Dermis microvascular lymphatic vessel endothelial cell (primary cell): ENCODE measurements around the gene CRHBP. TPM values are rescaled to one million over a fixed set of nuclear protein-coding genes. Genes with fewer than 3 reads are reported as not detected.
"Not testable (repeated sequence)": the region's sequence is repeated elsewhere in the genome, so short reads cannot be mapped to it uniquely, and the experiment has no call there.

Experiments
- DNase-seq, 2 donors: peaks; one replicate each; pipeline versions ENCODE4 v3.0.0 to v3.0.0-alpha.2; 2010; ENCODE audit warnings: low read depth in 2 of 2
- total RNA-seq: library from RNA; depleted of rRNA; stranded (reverse); fragments of >200 nt; gene quantifications from 2 replicates; pipeline ENCODE4 v1.2.1, GENCODE V29; 2014

CRHBP gene, protein sequence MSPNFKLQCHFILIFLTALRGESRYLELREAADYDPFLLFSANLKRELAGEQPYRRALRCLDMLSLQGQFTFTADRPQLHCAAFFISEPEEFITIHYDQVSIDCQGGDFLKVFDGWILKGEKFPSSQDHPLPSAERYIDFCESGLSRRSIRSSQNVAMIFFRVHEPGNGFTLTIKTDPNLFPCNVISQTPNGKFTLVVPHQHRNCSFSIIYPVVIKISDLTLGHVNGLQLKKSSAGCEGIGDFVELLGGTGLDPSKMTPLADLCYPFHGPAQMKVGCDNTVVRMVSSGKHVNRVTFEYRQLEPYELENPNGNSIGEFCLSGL
- total RNA-seq, result 0.25 TPM in 1 of 2 replicates, not detected in the other

DNA sequence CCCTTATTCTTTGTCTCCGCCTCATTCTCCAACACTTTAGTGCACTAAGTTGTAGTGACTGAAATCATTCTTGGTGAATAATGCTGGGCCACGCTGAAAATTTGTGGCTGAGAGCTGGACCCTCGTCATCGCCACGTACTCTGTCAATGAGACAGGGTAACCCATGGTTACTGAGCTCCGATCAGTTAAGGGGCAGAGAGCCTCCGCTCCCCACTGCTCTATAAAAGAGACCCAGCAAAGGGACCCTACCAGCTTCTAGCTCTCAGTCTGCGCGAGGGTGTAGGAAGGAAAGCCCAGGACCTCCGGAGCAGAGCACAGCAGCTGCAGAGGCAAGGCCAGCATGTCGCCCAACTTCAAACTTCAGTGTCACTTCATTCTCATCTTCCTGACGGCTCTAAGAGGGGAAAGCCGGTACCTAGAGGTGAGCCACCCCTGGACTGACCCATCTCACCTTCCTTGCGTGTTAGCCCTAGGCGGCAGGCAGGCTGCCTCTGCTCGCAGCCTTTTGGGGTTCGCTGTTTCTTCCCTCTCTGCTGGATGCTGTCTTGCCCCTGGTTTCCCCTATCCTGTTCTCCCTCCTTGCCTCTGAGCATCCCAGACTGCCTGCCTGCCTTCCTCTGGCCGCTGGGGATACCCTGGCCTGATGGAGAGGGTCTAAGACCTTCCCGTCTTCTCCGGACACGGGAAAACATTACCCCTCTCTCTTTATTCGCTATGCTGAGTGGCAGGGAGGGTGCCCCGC is at the start of gene CRHBP:
CRHBP (plus strand) TSS at position 251 of the 742 bp plus-strand sequence; CDS start at position 341, 90 bp downstream.
- DNase-seq, result no peak

- no peak for DNase-seq
Measured at GRCh38 chr5:76908166-76908565, 44.7 kb upstream of the CRHBP start.

- not testable (repeated sequence) for DNase-seq
Measured at GRCh38 chr5:76910344-76910933, 42.4 kb upstream of the CRHBP start.

GRCh38 chr5:76914671-76915070 is 38.2 kb upstream of the CRHBP start:
- DNase-seq, result not testable (repeated sequence)

DNA sequence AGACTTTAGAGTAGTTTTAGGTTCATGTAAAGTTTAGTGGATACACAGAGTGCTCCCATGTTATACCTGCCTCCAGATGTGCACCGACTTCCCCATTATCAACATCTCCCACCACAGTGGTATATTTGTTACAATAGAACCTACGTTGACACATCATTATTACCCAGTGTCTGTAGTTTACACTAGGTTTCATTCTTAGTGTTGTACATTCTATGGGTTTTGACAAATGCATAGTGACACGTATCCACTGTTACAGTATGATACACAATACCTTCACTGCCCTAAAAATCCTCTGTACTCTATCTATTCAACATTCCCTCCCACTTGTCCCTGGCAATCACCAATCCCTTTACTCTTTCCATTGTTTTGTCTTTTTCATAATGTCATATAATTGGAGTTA is 34.3 kb upstream of the CRHBP start:
- DNase-seq, result no peak

DNA sequence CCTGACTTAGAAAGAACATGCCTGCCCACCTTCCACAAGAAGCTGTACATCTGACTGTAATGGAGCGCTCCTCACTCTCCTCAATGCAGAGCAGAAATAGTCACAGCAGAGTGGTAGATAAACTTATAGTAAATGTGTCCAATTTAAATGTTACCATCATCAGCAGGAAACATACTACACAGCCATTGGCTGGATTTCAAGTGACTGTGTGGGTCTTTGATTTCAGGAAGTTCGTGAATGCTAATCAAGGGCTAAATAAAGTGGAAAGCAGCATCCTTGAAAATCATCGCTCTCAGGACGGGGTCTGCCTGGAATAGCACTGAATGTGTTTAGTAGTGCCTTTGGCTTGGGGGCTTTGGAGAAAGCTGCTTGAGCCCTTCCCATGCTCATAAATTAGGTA is 32.4 kb upstream of the CRHBP start:
- no peak for DNase-seq

- DNase-seq, result no peak
Measured at GRCh38 chr5:76926329-76927105, 26.3 kb upstream of the CRHBP start.

- DNase-seq, result no peak
Measured at GRCh38 chr5:76927961-76928360, 24.9 kb upstream of the CRHBP start.

DNA sequence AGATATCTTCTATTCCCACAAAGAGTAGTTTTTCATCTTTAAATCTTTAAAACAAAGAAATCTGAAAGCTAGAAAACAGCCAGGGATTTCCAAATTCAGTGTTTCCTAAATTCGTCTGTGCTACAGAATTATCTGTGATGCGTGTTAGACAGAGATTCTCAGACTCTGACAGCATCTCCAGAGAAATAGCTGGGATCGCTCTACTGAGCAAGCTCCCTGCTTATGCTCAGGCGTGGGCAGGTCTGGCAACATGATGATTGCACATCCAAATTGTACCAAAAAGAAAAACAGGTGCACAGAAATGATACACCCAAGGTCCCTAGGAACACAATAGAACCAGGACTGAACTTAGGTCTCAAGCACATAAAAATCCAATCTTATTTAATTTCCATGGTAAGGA is 22.8 kb upstream of the CRHBP start:
- DNase-seq, result no peak

DNA sequence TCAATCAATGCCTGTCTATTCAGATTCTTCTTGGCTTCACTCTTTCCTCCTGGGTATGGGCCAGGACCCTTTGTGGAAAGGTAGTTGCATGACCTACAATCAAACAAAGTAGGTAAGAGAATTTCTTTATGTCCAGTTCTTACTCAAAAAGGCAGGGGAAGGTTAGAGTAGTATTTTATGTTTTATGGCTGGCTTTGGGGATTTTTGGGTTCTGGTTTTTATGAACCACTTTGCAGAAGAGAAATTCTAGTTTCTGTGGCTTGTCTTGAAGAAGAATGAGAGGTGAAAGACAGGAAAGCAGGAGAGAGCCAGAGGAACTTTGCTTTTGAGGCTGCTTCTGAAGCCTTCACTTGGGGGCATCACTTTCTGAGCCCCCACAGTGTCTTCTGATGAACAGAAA is 14.7 kb upstream of the CRHBP start:
- no peak for DNase-seq

DNA sequence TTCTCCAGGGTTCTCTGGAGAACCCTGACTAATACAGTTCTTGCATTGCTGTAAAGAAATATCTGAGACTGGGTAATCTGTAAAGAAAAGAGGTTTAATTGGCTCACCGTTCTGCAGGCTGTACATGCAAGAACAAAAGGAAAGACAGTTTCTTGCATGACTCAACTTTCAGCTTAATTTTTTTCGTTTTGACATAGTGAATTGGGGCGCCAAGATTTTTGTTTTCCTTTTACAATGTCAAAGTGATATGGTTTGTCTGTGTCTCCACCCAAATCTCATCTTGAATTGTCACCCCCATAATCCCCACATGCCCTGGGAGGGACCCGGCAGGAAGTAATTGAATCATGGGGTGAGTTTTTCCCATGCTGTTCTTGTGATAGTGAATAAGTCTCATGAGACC is 11.8 kb upstream of the CRHBP start:
- no peak for DNase-seq

DNA sequence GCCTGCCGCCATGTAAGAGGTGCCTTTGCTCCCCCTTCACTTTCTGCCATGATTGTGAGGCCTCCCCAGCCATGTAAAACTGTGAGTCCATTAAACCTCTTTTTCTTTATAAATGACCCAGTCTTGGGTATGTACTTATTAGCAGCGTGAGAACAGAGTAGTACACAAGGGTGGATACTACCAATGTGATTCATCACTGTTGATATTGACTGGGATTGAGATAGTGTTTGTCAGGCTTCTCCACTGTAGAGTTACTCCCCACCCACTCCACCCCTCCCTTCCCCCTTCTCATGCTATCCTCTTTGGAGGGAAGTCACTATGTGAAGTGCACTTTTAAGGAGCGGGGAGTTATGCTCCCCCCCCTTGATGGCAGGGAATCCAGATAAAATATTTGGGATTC is 11.4 kb upstream of the CRHBP start:
- no peak for DNase-seq

GRCh38 chr5:76942581-76942980 is 10.3 kb upstream of the CRHBP start:
- no peak for DNase-seq

- no peak for DNase-seq
Measured at GRCh38 chr5:76943006-76943405, 9.8 kb upstream of the CRHBP start.

DNA sequence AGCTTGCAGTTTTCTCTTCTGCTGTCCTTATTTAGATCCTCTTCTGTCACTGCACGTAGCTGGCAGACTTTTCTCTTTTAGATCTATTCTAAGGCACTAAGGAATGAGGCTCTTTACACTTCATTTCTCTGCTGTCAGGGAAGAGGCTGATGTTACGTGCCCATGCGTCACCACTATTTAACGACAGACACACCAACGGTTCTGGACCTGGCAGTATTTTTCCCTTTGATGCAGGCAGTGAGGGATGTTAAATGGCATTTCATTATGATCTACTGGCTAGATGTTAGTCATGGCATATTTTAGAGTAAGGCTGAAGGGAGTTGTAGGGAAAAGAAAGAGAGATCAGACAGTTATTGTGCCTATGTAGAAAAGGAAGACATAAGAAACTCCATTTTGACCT is 8.2 kb upstream of the CRHBP start:
- no peak for DNase-seq

- not testable (repeated sequence) for DNase-seq
Measured at GRCh38 chr5:76945238-76945637, 7.6 kb upstream of the CRHBP start.

DNA sequence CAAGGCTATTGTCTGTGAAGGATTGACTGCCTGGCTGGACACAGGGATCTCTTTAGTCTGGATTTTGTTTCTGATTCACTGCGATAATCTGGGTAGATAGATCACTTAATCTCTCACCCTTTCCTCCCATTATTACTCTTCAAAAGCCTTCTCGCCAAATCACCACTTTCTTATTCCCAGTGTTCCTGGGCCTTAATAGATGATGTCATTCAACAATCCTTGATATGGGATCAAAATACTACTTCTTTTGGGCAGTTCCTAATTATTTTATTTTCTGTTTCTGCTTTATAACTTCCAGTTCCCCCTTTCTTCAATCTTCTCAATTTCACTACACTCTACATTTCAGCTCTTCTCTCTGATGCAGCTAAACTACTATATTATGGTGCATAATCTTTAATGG is 6.8 kb upstream of the CRHBP start:
- DNase-seq, result no peak

DNA sequence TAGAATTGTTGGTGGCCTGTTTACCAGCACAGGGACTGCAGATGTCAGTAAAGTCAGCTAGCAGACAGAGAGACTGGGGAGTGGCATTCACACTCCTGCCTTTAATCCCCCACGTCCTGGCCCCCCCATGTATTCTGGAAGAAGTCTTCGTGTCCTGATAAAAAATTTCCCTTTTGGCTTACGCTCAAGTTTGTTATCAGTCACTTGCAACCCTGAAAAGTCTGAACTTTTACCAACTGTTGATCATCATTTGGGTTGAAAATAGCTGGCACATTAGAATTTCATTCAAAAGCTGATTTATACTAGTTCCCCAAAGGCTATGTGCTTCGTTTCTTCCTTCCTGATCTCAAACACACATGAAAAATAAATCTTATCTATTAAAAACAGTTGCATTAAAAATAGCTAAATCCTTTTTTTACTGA is 5.8 kb upstream of the CRHBP start:
- DNase-seq, result peak in 1 of 2 donors; percentile 76

DNA sequence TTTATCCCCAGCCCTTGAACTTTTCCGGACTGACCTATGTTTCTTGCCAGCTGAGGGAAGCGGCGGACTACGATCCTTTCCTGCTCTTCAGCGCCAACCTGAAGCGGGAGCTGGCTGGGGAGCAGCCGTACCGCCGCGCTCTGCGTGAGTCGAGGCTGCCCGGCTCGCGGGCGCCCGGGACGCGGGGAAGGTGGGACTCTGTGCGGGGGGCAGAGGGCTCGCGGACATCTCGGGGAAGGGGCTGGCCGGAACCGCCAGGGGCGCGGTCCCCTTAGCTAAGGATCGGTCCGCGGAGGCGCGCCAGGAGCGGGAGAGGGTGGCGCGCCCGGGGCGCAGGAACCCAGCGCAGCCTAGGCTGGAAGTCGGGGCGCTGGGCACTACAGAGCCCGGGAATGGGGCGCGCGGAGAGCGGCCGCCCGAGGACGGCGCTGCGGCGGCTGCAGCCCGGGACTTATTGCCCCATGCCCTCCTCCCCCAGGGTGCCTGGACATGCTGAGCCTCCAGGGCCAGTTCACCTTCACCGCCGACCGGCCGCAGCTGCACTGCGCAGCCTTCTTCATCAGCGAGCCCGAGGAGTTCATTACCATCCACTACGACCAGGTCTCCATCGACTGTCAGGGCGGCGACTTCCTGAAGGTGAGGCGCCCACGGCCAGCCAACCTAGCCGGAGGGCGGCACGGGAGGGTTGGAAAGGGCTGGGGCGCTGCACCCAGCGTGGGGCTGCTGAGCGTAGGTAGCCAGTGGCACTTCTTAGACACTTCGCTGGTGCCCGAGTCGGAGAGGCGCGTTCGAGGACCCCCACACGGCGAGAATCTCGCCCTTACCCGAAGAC is 922 bp downstream of the CRHBP start:
- DNase-seq, result peak in 1 of 2 donors; percentile 11

GRCh38 chr5:76954383-76954763 is 1.5 kb downstream of the CRHBP start:
- DNase-seq, result no peak

DNA sequence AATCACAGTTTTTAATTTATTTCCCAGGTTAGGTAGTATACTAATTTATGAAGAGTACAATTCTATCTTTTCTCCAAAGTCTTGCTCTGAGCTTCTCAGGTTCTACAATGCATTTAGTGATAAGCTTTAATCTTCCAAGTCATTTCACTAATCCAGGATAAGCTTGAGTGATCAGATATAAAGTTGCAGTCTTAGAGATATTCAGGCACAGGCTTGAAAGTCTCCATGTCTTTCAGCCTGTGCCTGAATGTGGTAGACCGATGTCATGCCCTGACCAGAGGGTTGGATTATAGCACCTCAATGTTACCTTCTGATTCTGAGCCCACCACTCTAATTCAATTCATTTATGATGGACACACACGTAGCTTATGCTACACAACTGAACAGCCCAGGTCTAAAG is 3.2 kb downstream of the CRHBP start:
- DNase-seq, result no peak
